Duodenal mucosa (tissue), 2 donors: Measurements from ENCODE around the gene RAB3IL1.

Source experiments
- H3K27ac ChIP-seq: one replicate; pipeline ENCODE4 v1.7.0; 2013; ENCODE audit warnings: low read depth, low read length
- H3K27me3 ChIP-seq, 2 donors: one replicate each; pipeline ENCODE4 v1.7.0; 2013; ENCODE audit warnings: low read length in 2 of 2, control low read depth in 1 of 2; ENCODE audit not compliant: insufficient read depth in 2 of 2, control insufficient read depth in 1 of 2
- H3K36me3 ChIP-seq, 2 donors: one replicate each; pipeline ENCODE4 v1.7.0; 2013; ENCODE audit warnings: low read length in 2 of 2, control low read depth in 1 of 2; ENCODE audit not compliant: insufficient read depth in 2 of 2, control insufficient read depth in 1 of 2
- H3K4me1 ChIP-seq, 2 donors: one replicate each; pipeline ENCODE4 v1.7.0; 2013; ENCODE audit warnings: low read length in 2 of 2, control low read depth in 1 of 2; ENCODE audit not compliant: insufficient read depth in 2 of 2, control insufficient read depth in 1 of 2
- H3K4me3 ChIP-seq, 2 donors: one replicate each; pipeline ENCODE4 v1.7.0; 2013; ENCODE audit warnings: low read length in 2 of 2, low read depth in 1 of 2
- H3K9ac ChIP-seq, 2 donors: one replicate each; pipeline ENCODE4 v1.7.0; 2013; ENCODE audit warnings: low read length in 2 of 2, low read depth in 1 of 2
- H3K9me3 ChIP-seq, 2 donors: one replicate each; pipeline ENCODE4 v1.7.0; 2013; ENCODE audit warnings: low read length in 2 of 2, control low read depth in 1 of 2; ENCODE audit not compliant: control insufficient read depth in 1 of 2

RAB3IL1 gene

DNA sequence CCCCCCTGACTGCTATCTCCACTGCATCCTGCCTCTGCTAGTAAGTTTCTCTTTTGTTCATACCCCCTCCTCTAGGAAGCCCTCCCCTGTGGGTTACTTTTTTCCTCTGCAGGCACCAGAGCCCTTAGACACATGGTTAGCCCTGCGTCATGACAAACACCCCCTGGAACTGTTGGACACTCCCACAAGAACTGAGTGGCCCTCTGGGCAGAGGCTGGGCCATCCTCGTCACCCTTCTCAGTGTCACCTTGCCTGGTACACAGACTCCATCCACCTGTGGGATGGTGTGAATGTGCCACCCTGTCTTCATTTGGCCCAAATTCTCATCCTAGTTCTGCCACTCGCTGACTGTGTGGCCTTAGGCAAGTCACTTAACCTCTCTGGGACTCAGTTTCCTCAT, 4.1 kb upstream of the RAB3IL1 start:
- Histone ChIP-seq H3K4me3 (no peak overlapping the region), H3K36me3 (no peaks in the 10 kb centered on the region), H3K4me1 (peaks cover 17 to 22% of the 10 kb centered on the region in 2 donors), H3K9ac (no peak overlapping the region), H3K27ac (no peak overlapping the region), H3K27me3 (peaks cover 30 to 31% of the 10 kb centered on the region in 2 donors), H3K9me3 (no peaks in the 10 kb centered on the region)

DNA sequence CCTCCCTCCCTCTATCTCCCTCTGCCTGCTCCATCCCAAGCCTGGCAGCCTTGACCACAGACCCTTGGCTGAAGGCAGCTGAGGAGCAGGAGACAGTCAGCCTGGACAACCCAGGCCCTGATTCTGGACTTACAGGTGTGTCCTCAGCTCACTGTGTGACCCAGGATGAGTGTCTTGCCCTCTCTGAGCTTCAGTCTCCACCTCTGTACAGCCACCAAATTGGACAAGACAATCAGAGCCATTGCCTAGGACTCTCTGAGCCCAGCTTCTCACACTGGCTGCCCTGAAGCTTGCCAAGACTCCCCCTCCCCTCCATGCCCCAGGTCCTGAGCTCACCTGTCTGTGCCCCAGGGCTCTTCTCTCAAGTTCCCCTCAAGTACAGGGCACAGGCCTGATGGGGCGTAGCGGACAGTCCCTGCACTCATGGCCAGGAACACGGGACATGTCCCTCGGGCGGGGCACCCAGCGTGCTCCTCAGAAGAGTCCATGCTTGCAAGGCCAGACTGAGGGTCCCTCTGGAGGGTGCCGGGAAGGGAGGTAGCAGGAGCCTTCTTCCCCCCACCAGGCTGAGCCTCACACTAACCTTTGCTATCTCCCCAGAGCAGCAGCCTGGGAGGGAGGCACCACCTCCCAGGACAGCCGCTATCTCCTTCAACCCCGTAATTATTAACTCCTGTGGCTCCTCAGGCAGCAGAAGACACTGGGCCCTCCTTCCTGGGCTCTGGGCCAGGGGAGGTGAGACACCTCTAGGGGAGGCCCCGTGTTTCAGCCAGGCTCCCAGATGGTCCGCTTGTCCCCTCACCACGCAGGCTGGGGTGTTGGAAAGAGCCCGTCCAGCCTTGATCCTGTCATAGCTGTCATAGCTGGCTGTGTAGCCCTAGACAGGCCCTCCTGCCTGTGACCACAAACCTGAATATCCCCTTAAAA, 2.6 kb upstream of the RAB3IL1 start:
- Histone ChIP-seq H3K4me3 (no peak overlapping the region), H3K9ac (no peak overlapping the region), H3K27me3 (peaks cover 34% of the 10 kb centered on the region in 2 donors), H3K36me3 (no peaks in the 10 kb centered on the region), H3K9me3 (no peaks in the 10 kb centered on the region), H3K27ac (no peak overlapping the region), H3K4me1 (peaks cover 17 to 22% of the 10 kb centered on the region in 2 donors)

DNA sequence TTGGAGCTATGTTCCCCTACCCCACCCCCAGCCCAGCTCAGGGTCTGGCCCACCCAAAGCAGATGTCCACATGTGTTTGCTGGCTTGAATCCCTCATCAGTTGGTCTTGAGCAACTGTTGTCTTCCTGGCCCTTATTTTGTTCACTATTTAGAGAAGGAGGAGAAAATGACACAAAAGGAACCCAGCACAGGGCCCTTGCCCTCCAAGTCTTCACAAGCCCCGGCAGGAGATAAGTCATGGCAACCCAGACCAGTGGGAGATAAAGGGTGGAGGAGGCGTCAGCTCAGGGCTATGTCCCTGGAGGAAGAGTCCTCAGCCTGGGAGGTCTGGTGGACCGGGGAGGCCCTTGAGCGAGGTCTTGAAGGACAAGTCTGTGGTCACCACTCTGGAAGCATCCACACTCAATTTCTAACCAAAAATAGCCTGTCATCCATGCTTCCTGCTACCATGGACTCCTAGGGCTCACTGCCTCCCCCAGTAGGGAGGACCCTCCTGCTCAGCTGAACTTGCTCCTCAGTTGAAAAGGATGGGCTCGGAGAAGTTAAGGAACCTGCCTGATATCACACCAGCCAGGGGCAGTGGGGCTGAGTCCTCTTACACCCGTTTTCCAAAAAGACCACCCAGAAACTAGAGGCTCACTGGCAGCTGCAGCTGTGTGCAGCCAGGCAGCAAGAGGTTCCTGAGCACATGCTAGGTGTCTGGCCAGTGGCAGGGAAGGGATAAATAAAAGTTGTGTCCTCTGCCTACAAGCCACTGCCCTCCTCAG, 1.8 kb upstream of the RAB3IL1 start:
- Histone ChIP-seq H3K4me1 (peaks cover 17 to 21% of the 10 kb centered on the region in 2 donors), H3K27me3 (peaks cover 34% of the 10 kb centered on the region in 2 donors), H3K4me3 (no peak overlapping the region)

DNA sequence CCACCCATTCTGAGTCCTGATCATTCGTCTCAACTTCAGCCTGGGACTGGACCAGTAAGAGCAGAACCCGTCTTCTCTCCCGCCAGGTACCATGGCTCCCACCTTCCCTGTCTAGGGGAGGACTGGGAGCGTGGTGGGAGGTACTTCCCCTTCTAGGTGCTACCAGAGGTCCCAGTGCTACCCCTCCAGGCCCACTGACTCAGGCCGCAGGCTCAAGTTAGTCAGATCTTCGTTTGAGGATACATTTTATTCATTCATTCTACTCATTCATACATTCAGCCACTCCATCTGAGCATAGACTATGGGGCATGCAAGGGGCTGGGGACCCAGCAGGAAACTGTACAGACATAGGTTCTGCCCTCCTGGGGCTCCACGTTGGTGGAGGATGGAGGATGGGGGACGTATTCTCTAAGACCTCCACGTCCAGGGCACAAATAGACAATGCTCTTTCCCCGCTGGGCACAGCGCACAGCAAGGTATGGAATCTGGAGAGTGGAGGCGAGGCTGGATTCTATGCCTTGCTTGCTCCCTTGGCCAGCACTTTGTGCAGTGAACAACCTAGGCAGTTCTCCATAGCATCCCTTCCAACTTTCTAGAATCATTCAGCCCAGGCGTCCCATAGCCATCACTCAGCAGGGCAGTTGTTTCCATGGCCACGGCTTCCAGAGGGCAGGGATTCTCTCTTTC, 1.0 kb upstream of the RAB3IL1 start:
- peaks cover 34% of the 10 kb centered on the region in 2 donors for H3K27me3 ChIP-seq
- no peak overlapping the region for H3K4me3 ChIP-seq
- H3K36me3 ChIP-seq: no peaks in the 10 kb centered on the region
- H3K9ac ChIP-seq: no peak overlapping the region
- no peak overlapping the region for H3K27ac ChIP-seq
- H3K4me1 ChIP-seq: peaks cover 13% of the 10 kb centered on the region in 2 donors
- no peaks in the 10 kb centered on the region for H3K9me3 ChIP-seq

More for the DNA sequence above, 1.8 kb upstream of the RAB3IL1 start:
- Histone ChIP-seq H3K36me3 (no peaks in the 10 kb centered on the region), H3K9ac (no peak overlapping the region), H3K27ac (no peak overlapping the region), H3K9me3 (no peaks in the 10 kb centered on the region)

DNA sequence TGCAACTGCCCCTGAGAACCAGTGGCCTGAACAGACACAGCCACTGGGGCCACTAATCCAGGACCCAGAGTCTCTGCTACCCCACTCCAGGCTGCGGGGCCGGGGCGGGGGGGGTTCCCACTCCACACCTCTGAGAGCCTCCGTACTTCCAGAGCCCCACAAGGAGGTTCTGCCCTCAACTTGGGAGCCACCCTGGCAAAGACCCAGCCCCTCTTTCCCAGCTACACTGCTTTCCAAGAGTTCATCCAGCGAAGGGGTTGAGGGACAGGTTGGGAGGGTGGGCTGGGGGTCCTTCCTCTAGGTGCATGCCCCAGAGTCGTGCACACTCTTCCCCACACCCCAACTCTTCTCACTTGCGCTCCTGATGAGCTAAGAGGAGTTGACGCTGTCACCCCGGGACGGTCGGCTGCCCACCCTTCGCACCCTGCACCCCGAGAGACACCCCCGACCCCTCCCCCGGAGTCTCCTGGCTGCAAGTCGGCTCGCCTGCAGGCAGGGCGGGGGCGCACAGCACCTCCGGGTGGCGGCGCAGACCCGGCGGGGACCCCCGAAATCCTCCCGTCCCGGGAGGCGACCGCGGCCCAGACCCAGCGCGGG, 531 bp downstream of the RAB3IL1 start:
- peak overlapping the region in 1 of 2 donors; percentile 61 for H3K4me3 ChIP-seq
- H3K9me3 ChIP-seq: no peaks in the 10 kb centered on the region
- no peak overlapping the region for H3K9ac ChIP-seq
- peak overlapping the region; percentile 20 for H3K27ac ChIP-seq
- no peaks in the 10 kb centered on the region for H3K36me3 ChIP-seq
- H3K4me1 ChIP-seq: peaks cover 7 to 8% of the 10 kb centered on the region in 2 donors
- H3K27me3 ChIP-seq: peaks cover 34% of the 10 kb centered on the region in 2 donors

DNA sequence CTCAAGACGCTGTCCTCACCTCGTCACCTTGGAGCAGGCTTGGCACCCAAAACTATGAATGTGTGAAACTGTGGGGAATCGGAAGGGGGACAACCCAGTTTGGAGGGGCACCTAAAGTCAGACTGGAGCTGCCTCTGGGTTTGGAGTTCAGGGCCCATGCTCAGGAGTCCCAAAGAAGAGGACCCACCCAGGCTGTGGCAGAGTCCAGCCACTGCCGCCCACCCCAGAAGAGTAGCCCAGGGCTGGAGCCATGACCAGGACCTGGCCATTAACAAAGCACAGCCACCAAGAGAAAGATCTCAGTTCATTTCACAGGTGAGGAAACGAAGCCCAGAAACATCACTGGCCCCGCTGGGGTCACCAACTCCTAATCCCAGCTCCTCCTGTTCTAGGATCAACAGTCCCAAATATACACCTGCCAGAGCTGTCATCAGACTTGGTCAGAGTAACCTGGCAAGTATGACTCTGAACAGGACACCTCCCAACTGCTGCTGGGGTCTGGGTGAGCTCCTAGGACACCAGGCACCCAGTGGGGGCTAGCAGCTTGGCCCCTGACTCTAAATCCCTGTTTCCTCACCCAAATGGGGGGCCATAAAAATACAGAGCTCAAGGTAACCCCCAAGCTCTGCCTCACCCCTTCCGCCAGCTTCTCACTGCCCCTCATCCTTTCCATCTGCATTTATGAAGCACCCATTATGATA, 2.7 kb downstream of the RAB3IL1 start:
- Histone ChIP-seq H3K4me1 (peaks cover 8 to 11% of the 10 kb centered on the region in 2 donors), H3K36me3 (no peaks in the 10 kb centered on the region), H3K9ac (no peak overlapping the region), H3K4me3 (no peak overlapping the region), H3K9me3 (no peaks in the 10 kb centered on the region), H3K27me3 (peaks cover 26 to 27% of the 10 kb centered on the region in 2 donors), H3K27ac (no peak overlapping the region)

DNA sequence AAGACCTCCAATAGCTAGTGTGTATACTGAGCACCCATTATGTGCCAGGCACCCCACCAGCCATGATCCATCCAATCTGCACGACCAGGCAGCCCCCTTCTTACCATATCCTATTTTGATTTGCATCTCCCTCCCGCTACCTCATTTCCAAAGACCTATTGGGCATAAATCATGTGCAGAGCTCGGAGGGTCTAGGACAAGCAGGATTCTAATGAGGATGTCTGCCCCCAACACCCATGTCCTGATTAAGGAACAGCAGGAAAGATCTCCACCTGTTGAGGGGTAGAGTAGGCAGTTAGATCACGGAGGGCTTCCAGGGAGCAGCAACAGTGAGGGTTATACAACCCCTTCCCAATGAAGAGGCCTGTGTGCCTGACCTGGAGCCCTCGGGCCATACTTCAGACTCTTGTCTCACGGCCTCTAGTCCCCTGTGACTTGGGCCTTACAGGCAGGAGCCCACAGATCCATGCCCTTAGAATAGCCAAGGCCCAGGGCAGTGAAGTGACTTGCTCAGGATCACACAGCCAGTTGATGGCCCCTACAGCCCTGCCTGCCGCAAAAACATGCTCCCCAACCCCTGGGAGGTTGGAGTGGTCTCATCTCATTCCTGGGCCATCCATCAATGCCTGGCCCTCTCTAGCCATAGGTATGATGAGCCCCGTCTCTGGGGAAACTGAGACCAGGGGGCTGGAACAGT, 3.5 kb downstream of the RAB3IL1 start:
- Histone ChIP-seq H3K4me3 (no peak overlapping the region), H3K9ac (no peak overlapping the region), H3K4me1 (peaks cover 7 to 8% of the 10 kb centered on the region in 2 donors), H3K9me3 (no peaks in the 10 kb centered on the region), H3K36me3 (no peaks in the 10 kb centered on the region), H3K27me3 (peaks cover 18 to 19% of the 10 kb centered on the region in 2 donors), H3K27ac (no peak overlapping the region)

DNA sequence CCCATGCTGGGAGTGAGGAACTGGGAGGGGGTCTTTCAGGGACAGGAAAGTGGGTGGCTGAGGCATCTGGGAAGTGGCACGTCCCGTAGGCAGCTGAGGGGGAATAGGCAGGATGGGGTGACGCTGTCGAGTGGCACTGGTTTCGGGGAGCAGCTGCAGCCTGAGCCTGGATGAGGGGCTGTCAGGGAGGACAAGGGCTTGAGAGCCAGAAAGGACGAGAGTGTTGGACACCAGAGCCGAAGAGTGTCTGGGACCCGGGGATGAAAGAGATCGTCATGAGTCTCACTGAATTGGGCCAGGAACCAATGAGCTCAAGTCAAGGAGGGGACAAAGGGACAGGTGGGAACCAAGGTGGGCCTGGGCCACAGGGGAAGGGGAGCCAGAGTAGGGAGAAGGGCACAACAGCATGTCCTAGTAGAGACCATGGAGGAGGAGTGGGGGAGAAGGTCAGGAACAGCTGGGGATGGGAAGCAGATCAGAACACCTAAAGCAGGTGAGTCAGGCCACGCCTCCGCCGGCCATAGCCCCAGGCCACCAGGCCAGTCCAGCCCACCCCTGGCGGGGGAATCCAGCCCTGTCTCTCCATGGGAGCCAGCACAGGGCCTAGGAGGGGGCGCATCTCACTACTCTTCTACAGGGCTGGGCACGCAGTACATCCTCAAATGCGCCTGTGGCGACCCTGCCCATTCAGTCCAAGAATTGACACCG, 4.2 kb downstream of the RAB3IL1 start:
- no peak overlapping the region for H3K27ac ChIP-seq

More for the DNA sequence above, 4.2 kb downstream of the RAB3IL1 start:
- Histone ChIP-seq H3K27me3 (peaks cover 11 to 12% of the 10 kb centered on the region in 2 donors), H3K36me3 (no peaks in the 10 kb centered on the region), H3K4me3 (no peak overlapping the region), H3K9ac (no peak overlapping the region), H3K9me3 (no peaks in the 10 kb centered on the region), H3K4me1 (peaks cover 5 to 13% of the 10 kb centered on the region in 2 donors)
